Stimulated activated CD4-positive, alpha-beta T cell treated with anti-CD3 and anti-CD28 coated beads, TNF-alpha, amount 100 ng/mL, for 1 hour (primary cell): ENCODE measurements around the gene CCDC185.

Experiments
- DNase-seq, 3 donors: peaks; one replicate each; pipeline ENCODE4 v3.0.0-alpha.2; 2020; ENCODE audit warnings: low read depth in 3 of 3, low spot score in 1 of 3

CCDC185 gene

DNA sequence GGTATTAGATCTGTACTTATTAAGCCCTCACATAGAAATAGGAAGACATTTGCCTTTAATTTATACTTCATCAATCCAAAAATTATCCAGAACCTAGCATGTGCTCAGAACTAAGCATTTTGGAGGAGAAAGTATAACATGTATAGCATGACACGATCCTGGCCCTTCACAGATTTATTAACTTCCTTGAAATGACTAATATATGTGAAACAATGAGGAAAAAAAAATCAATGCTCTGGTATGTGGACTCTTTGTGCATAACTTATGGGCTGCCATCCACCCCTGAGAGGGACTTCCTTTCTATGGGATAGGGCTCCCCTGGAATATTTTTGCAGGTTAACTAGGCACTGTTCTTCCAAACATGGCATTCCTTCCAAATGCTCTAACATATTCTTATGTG is 36.6 kb downstream of the CCDC185 start:
- DNase-seq: no peak

DNA sequence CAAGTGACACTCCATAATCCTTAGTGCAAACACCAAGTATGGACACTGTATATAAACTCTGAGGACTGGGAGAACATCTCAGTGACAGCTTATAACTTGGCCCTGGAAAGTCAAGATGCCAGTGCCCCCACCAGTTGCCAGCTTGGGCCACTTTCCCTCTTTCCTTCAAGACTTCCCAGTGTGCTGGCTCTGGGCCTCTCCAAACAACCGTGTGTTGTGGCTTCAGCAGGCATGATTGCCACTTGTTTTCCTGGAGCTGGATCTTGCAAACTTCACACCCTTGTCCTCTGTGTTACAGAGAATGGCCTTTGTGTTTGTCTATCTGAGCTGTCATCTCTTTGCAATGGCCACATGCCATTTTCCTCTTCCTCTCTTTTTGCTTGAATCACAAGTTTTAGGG is 37.0 kb downstream of the CCDC185 start:
- no peak for DNase-seq

DNA sequence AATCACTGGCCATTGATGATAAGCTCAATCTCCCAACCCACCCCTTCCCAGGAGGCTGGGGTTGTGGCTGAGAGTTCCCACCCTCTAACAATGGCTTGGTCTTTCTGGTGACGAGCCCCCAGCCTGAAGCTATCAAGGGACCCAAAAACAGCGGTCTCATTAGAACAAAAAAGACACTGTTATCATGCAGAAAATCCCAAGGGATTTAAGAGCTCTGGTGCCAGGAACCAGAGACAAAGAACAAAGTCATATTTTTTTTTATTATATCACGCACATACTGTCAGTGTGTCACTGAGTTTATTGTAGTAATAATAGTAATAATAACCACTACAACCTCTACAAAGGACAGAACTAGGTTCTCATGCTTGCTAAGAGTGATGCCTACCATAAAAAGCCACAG is 43.9 kb downstream of the CCDC185 start:
- no peak for DNase-seq

DNA sequence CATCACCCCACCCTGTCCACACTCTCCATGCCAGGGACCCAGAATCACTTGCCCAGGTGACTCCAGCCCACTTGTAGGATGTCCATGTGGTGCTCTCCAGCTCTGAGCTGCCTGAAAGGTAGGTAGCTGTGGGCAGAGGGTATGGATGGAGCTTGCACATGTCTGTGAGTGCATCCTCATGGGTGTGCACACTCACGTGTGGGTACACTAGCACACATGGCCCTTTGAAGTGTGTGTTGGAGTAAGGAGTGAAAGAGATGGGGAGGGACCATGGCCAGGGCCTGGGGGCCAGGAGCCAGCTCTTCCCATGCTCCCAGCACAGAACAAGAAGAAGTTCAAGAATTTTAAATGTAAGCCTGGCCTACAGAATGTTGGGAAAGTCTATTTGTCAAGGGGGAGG is 50.2 kb downstream of the CCDC185 start:
- DNase-seq: no peak

DNA sequence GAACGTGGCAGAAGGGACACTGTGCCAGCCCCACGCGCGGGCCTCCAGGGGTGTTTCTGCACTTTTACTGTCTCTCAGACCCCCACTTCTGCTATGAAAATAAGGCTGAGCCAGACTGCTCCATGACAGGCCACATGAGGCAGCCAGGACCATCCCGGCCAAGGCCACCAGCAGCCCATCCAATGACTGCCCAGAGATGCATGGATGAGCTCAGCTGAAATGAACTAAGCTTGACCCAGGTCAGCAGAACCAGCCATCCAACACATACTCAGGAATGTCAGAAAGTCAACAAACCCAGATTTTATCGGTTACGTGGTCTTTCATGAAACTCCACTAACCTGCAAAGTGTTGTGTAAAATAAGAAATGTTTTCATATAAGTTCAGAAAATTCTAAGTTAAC is 51.2 kb downstream of the CCDC185 start:
- no peak for DNase-seq
